Measurements from ENCODE around the gene PWP2. TPM values are rescaled to one million over a fixed set of nuclear protein-coding genes. Genes with fewer than 3 reads are reported as not detected.

Gene PWP2
- polyA plus RNA-seq, 1 donor (not counting 4 experiments of a cell fraction or from before 2014, with no cell fraction given) = 27.3 TPM

GRCh38 chr21:44058652-44058964, 48.6 kb upstream of the PWP2 start:
- DNase-seq (ENCODE audit: low read depth, low spot score) (no peak), FAIRE-seq (no peak)
- Histone ChIP-seq H3K27me3 (ENCODE audit: control insufficient read depth, extremely low read depth, insufficient read depth, low read length) (no peaks in the 10 kb centered on the region), H3K9ac (ENCODE audit: control insufficient read depth, extremely low read depth, insufficient read depth, low read length) (no peak overlapping the region), H3K79me2 (ENCODE audit: control insufficient read depth, insufficient read depth, low read length) (peaks cover 4% of the 10 kb centered on the region), H3K9me3 (ENCODE audit: control insufficient read depth, low read depth, low read length) (no peaks in the 10 kb centered on the region), H3K4me3 (ENCODE audit: control insufficient read depth in 2 of 3, extremely low read depth in 1 of 3, insufficient read depth in 2 of 3, low read depth in 1 of 3, low read length in 3 of 3) (no peak overlapping the region), H2AFZ (ENCODE audit: control insufficient read depth, low read length) (no peak overlapping the region), H3K9me1 (ENCODE audit: control insufficient read depth, extremely low read depth, insufficient read depth, low read length) (no peaks in the 10 kb centered on the region), H3K27ac (ENCODE audit: control insufficient read depth, insufficient read depth, low read length) (no peak overlapping the region), H4K20me1 (ENCODE audit: control insufficient read depth, extremely low read depth, insufficient read depth, low read length) (no peaks in the 10 kb centered on the region), H3K4me2 (ENCODE audit: control insufficient read depth, extremely low read depth, insufficient read depth, low read depth, low read length) (no peak overlapping the region), H3K36me3 (ENCODE audit: control insufficient read depth in 2 of 2, extremely low read depth in 1 of 2, insufficient read depth in 2 of 2, low read length in 2 of 2) (peaks cover 15 to 28% of the 10 kb centered on the region in 2 experiments), H3K4me1 (ENCODE audit: control insufficient read depth, extremely low read depth, insufficient read depth, low read length) (no peaks in the 10 kb centered on the region)
- dilution Hi-C loops (cut with MboI; ENCODE audit: extremely low pct_ligation_motif_present, low sequenced_read_pairs) = no loop called here
- TF ChIP-seq, protein P1, sequence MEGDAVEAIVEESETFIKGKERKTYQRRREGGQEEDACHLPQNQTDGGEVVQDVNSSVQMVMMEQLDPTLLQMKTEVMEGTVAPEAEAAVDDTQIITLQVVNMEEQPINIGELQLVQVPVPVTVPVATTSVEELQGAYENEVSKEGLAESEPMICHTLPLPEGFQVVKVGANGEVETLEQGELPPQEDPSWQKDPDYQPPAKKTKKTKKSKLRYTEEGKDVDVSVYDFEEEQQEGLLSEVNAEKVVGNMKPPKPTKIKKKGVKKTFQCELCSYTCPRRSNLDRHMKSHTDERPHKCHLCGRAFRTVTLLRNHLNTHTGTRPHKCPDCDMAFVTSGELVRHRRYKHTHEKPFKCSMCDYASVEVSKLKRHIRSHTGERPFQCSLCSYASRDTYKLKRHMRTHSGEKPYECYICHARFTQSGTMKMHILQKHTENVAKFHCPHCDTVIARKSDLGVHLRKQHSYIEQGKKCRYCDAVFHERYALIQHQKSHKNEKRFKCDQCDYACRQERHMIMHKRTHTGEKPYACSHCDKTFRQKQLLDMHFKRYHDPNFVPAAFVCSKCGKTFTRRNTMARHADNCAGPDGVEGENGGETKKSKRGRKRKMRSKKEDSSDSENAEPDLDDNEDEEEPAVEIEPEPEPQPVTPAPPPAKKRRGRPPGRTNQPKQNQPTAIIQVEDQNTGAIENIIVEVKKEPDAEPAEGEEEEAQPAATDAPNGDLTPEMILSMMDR (optimal IDR thresholded peaks at IDR 0.05 in 1 of 3, IDR thresholded peaks at IDR 0.05 in 1 of 3, conservative IDR thresholded peaks at IDR 0.05 in 1 of 3; ENCODE audit: extremely low read depth in 1 of 3, insufficient read depth in 2 of 3, low read length in 3 of 3) = no peak
- TF ChIP-seq EZH2 (IDR thresholded peaks at IDR 0.05; ENCODE audit: low read length) = no peak

DNA sequence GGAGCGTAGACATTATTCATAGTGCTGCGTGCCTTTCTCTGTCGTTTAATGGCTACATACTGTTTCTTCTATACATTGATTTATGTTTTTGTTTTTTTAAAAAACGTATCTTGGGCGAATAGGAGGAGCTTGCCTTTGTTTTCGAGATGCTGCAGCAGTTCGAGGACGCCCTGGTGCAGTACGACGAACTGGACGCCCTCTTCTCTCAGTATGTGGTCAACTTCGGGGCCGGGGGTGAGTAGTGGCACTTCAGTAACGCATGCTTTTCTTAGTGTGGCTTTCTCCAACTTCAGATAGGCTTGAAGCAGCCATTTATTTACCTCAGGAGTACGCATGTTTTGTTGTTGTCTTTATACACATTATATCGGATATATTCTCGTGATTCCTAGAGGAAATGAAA, 48.2 kb upstream of the PWP2 start:
- TF ChIP-seq, protein P1 (optimal IDR thresholded peaks at IDR 0.05 in 1 of 3, IDR thresholded peaks at IDR 0.05 in 1 of 3, conservative IDR thresholded peaks at IDR 0.05 in 1 of 3; ENCODE audit: extremely low read depth in 1 of 3, insufficient read depth in 2 of 3, low read length in 3 of 3) = no peak
- Histone ChIP-seq H4K20me1 (ENCODE audit: control insufficient read depth, extremely low read depth, insufficient read depth, low read length) (no peaks in the 10 kb centered on the region), H3K9me1 (ENCODE audit: control insufficient read depth, extremely low read depth, insufficient read depth, low read length) (no peaks in the 10 kb centered on the region), H3K4me1 (ENCODE audit: control insufficient read depth, extremely low read depth, insufficient read depth, low read length) (no peaks in the 10 kb centered on the region), H3K27me3 (ENCODE audit: control insufficient read depth, extremely low read depth, insufficient read depth, low read length) (no peaks in the 10 kb centered on the region), H3K79me2 (ENCODE audit: control insufficient read depth, insufficient read depth, low read length) (peaks cover 3% of the 10 kb centered on the region), H3K36me3 (ENCODE audit: control insufficient read depth in 2 of 2, extremely low read depth in 1 of 2, insufficient read depth in 2 of 2, low read length in 2 of 2) (peaks cover 16 to 32% of the 10 kb centered on the region in 2 experiments), H3K9ac (ENCODE audit: control insufficient read depth, extremely low read depth, insufficient read depth, low read length) (no peak overlapping the region), H3K9me3 (ENCODE audit: control insufficient read depth, low read depth, low read length) (no peaks in the 10 kb centered on the region), H3K4me2 (ENCODE audit: control insufficient read depth, extremely low read depth, insufficient read depth, low read depth, low read length) (no peak overlapping the region), H3K27ac (ENCODE audit: control insufficient read depth, insufficient read depth, low read length) (no peak overlapping the region), H2AFZ (ENCODE audit: control insufficient read depth, low read length) (no peak overlapping the region), H3K4me3 (ENCODE audit: control insufficient read depth in 2 of 3, extremely low read depth in 1 of 3, insufficient read depth in 2 of 3, low read depth in 1 of 3, low read length in 3 of 3) (no peak overlapping the region)
- FAIRE-seq (no peak), DNase-seq (ENCODE audit: low read depth, low spot score) (no peak)
- dilution Hi-C loops (cut with MboI; ENCODE audit: extremely low pct_ligation_motif_present, low sequenced_read_pairs) = no loop called here

Measured in keratinocyte (primary cell).